Erythroblast (primary cell): ENCODE measurements around the gene CAGE1.

ENCODE experiments used
- GATA1 ChIP-seq: IDR thresholded peaks from 2 replicates; pipeline ENCODE4 v1.6.1; 2011; ENCODE audit warnings: low read depth, mild to moderate bottlenecking, control low read depth, low read length, moderate library complexity
- POLR2A ChIP-seq: IDR thresholded peaks from 2 replicates; pipeline ENCODE4 v1.6.1; 2011; ENCODE audit warnings: mild to moderate bottlenecking, low read length

- TF ChIP-seq POLR2A = no peak
- TF ChIP-seq GATA1 = no peak
Observed at GRCh38 chr6:7317538-7317937, 72.0 kb downstream of the CAGE1 start.
